Ishikawa (cell line): ENCODE data around the gene KCNIP3.

Experiments used
- TAF1 ChIP-seq: IDR thresholded peaks from 2 replicates; pipeline ENCODE4 v1.6.1; 2012; ENCODE audit warnings: low read depth, mild to moderate bottlenecking
- USF1 ChIP-seq: IDR thresholded peaks from 2 replicates; pipeline ENCODE4 v1.6.1; 2012
- TF ChIP-seq, protein P1 (sequence below): IDR thresholded peaks from 2 replicates; pipeline ENCODE4 v1.6.1; 2012; ENCODE audit warnings: low read depth, mild to moderate bottlenecking

GRCh38 chr2:95380731-95381130 lies 83.6 kb downstream of the KCNIP3 start:
- TF ChIP-seq, protein P1, sequence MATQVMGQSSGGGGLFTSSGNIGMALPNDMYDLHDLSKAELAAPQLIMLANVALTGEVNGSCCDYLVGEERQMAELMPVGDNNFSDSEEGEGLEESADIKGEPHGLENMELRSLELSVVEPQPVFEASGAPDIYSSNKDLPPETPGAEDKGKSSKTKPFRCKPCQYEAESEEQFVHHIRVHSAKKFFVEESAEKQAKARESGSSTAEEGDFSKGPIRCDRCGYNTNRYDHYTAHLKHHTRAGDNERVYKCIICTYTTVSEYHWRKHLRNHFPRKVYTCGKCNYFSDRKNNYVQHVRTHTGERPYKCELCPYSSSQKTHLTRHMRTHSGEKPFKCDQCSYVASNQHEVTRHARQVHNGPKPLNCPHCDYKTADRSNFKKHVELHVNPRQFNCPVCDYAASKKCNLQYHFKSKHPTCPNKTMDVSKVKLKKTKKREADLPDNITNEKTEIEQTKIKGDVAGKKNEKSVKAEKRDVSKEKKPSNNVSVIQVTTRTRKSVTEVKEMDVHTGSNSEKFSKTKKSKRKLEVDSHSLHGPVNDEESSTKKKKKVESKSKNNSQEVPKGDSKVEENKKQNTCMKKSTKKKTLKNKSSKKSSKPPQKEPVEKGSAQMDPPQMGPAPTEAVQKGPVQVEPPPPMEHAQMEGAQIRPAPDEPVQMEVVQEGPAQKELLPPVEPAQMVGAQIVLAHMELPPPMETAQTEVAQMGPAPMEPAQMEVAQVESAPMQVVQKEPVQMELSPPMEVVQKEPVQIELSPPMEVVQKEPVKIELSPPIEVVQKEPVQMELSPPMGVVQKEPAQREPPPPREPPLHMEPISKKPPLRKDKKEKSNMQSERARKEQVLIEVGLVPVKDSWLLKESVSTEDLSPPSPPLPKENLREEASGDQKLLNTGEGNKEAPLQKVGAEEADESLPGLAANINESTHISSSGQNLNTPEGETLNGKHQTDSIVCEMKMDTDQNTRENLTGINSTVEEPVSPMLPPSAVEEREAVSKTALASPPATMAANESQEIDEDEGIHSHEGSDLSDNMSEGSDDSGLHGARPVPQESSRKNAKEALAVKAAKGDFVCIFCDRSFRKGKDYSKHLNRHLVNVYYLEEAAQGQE = no peak
- TF ChIP-seq TAF1 (no peak), USF1 (no peak)
